Renal cortex interstitium (tissue), 11 donors: ENCODE measurements around the gene IGF1R. TPM values are rescaled to one million over a fixed set of nuclear protein-coding genes. Genes with fewer than 3 reads are reported as not detected.

ENCODE experiments used
- DNase-seq, 11 donors: peaks; one replicate each; pipeline ENCODE4 v3.0.0-alpha.2; 2013; ENCODE audit warnings: low read depth in 9 of 11, low spot score in 4 of 11; ENCODE audit errors: extremely low read depth in 1 of 11
- polyA plus RNA-seq, 3 donors: library from polyadenylated mRNA; unstranded; fragments of 120-200 nt; gene quantifications; one replicate each; pipeline ENCODE4 v1.2.1, GENCODE V29; 2013; ENCODE audit not compliant: insufficient read length in 3 of 3

Gene IGF1R
- polyA plus RNA-seq, 3 donors = 44.8 to 64.2 (median 50.6) TPM

DNA sequence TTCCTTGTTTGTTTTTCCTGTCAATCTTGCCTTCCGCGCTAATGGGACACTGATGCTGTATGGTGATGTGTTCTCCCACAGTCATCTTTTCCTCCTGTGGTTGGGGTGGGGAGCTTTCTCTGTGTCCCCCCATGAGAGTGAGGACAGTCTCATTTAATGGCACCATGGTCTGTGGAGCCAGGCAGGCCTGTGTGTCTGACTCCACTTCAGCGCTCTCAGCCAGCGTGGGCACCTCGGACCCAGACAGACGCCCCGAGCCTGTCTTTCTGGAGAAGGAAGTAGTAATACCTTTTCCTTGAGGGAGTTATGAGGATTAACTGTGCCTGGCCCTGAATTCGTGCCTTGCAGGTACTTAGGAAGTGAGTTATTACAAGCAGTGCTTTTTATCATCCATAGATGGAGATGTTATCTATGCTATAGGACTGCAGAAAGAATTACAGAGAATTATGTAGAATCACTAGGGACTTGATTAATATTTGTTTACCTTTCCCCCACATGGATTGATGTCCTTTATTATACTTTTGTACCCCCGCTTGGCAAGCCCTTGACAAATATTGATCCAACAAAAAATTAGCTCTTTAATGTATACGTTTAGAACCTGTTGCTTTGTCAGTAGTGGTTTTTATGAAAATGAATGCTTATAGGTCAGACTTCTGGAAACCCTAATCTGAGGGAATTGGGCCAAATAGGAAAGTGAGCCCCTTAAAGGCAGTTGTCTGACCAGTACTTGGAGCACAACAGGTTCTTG lies 206.9 kb downstream of the IGF1R start:
- DNase-seq = no peak

DNA sequence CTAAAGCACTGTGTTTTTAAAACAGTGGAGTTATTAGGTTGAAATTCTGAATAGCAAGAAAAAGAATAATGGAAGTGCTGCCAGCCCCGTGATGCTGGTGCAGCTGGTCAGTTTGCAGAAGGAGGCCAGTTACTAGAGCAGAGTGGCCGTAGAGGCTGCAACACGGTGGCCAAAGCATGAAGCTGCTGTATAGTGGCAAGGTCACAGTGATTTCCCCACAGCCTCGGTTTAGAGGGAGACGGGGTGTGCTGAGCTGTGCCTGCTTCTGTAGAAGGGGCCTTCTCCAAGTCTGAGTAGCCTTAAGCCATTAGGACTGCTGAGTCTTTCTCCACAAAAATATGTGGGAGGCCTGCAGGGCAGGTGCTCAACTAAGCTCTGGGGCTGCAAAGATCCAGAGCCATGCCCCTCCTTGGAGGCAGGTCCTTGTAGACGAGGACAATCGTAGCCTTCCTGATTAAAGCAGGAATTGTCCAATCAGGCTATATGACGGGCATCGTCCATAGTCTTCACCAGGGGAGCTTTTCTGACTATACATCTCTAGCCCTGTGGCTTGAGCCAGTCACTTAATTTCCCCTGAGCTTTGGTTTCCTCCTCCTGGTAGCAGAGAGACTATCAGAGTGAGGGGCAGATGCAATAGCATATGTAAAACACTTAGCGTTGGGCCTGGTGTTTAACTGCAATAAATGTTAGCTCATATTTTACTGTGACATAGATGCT lies 207.6 kb downstream of the IGF1R start:
- DNase-seq = no peak

DNA sequence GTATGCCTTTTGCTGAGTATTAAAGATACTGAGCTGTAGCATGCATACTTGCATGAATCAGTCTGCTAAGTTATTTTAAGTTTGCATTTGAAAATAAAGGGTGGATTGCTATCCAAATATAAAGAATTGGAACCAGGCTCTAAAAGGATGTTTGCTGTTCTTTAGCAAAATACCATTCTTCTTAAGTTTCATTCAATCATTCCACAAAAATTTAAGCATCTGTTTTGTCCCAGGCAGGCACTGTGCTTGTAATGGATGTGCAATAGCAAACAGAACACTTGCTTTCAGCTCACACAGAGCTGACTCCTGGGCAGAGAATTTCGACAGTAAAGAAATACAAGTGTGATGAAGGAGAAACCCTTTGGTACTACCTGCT lies 208.2 kb downstream of the IGF1R start:
- no peak for DNase-seq

DNA sequence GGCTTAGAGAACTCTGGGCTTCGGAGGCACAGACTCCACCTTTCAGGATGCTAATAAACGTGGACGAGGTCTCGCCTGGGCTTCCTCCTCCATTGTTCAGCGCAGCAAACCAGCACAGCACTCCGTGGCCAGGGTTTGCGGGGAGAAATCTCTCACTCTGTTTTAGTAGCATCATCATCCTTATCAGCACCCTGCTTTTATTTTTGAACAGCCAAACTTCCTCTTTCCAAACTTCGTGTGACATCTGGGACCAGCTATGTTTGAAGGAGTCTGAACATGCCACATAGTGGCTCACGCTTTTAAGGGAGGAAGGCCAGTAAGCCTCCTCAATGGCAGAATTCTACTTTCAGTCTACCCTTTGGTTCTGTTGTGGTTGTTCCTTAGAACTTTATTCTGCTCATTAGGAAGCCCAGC lies 210.3 kb downstream of the IGF1R start:
- DNase-seq = no peak

DNA sequence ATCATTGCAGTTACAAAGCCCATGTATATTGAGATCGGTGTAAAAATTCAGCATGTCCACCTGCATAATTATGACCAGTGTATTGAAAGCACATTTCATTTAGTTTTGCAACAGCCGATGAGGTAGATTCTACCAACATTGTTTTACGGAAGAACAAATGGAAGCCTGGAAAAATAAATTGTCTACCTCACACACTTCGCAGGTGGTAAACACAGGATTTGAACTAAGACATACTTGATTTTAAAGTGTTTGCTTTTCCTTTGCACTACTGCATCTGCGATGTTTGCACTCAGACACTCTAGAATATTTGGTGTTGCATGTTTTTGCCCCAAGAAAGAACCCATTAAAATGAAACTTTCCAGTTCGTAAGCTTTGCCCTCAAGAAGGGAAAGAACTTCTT lies 210.8 kb downstream of the IGF1R start:
- no peak for DNase-seq

DNA sequence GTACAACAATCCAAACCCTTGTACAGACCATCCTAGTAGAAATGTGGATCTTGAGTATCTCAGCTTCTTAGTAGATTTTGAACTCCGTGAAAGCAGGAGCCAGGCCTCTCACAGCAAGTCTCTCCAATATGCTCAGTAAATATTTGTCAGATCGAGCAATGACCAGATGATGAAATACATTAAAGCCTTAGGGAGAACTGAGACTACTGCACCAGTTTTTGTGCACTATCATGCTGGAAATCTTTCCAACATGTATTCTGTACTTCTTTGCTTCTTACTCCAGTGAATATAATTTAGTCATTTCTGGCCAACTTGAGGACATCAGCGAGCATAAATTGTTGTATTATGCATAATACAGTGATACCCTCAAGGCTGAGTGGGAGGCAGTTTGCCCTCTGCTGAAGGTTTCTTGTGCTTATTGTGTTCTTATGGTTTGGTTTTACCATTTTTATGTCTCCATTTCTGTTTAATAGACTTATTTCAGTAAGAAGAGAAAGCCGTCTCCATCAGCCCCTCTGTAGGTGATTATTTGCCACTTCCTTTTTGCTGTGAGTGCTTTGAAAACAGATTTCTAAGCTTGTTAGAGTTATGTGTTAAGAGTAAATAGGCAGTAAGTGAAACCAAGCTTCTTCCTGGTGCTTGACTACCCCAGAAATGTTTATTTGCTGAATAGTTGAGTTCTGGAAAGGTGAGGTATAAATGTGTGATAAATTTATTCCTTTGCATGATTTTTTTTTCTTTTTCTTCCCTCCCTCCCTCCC lies 212.1 kb downstream of the IGF1R start:
- DNase-seq = no peak

DNA sequence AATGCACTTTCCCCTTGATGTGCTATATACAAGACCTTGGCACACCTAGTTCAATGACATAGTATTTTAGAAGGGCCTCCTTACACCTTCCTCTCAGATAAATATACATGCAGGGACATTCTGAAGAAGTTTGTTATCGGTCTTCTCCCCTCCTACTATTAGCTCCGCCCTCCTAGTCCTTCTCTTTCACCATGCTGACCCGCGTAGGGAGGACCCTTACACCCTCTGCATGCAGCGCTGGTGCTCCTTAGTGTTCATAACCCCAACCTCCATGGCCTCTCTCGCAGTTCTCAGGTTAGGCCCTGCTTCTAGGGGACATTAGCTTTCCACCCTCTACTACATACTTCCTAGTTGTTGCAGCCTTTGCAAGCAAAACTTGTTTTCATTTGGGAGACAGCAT lies 212.8 kb downstream of the IGF1R start:
- no peak for DNase-seq

DNA sequence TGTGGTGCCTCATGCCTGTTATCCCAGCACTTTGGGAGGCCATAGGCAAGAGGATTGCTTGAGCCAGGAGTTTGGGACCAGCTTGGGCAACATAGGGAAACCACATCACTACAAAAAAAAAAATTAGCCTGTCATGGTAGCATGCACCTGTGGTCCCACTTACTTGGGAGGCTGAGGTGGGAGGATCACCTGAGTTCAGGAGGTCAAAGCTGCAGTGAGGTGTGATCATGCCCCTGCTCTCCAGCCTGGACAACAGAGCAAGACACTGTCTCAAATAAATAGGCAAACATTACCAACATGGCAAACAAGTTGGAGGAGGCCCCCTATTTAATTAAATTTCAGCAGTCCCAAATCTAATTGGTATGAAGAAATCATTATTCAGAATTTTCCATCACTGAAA lies 215.6 kb downstream of the IGF1R start:
- no peak for DNase-seq

DNA sequence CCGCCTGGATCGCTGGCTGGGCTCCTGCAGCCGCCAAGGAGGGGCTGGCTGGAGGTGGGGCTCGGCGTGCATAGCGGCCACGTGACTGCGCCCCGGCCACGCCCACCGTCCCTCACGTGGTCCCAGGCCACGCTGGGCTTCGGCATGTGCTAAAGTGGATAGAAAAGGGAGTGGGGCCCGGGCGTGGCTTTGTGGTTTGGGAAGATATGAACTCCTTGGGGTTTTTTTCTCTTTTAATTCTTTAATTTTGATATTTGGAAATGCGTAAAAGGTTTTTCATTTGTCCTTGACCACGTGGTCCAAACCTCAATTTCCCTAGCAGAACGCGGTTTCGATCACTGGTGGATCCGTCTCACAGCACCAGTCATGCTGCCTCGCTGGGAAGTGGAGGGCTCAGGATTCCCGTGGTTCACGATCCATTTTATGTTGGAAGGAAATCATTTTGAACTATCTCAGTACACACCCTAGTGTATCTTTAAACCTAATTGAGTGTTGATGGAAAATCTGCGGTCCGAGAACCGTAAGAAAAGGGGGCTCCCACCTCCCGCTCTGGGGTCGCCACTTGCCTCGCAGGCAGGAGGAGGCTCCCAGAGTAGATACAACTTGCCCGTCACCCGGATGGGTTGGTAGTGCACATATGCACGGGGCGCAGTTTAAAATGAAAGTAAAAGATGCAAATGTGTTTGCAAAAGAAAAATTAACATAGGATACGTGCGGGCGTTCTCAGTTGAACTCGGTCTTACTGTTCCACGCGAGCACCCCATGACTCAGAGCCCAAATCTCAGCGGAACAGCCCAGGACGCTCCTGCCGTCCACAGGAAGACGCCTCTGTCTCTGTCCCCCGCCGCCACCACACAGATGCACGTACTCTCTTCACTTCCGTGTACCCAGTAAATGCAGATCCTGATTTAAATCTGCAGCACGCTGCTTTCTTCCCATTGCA lies 217.3 kb downstream of the IGF1R start:
- DNase-seq = peak in 2 of 11 donors; percentile 47 to 71

DNA sequence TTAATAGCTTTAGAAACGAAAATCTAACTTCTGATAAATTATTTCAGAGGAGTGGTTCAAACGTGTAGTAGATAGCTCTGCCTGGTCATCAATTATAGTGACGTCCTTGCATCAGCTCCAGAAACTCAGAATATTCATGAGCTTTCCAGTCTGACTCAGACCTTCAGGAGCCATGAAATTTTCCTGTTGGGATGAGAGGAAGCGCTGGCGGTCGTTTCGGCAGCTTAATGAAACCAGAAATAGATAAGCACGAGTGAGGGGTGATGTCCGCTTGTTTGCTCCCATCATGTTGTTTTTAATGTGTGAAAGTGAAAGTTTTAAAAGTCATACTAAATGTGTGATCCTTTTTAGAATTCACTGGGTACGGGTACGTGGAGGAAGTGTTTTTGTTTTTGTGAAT lies 218.2 kb downstream of the IGF1R start:
- no peak for DNase-seq

DNA sequence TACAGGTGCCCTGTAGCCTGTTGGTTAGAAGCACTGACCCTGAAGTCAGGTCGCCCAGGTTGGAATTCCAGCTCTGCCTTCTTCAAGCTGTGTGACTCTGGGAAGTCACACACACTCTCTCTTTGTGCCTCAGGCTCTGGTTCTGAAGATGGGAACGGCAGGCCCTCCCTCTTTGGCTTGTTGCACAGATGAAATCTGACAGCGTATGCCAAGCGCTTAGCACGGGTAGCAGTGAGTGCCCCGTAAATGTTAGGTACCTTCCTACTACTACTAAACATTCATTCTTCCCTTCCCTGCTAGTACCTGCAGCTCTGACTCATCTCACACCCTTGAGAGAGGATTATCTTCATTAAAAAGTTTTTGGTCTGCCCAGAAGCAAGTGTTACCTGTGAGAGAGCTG lies 220.2 kb downstream of the IGF1R start:
- no peak for DNase-seq

DNA sequence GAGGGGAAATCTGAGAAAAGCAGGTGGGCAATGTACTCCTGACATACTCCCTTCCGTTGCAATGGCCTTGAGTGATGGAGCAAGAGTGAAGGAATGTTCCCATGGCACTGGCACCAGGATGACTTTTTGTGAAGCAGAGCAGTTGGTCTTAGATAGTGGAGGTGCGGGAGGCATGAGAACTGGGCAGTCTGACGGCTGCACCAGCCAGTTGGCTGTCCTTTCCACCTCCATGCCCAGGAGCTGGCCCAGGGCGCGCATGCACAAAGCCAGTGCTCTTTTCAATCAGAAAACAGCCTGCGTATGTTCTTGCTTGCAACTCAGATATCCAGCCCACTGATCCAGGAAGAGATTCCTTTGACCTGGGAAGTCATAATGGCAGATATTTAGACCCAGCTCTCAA lies 222.4 kb downstream of the IGF1R start:
- DNase-seq = no peak

DNA sequence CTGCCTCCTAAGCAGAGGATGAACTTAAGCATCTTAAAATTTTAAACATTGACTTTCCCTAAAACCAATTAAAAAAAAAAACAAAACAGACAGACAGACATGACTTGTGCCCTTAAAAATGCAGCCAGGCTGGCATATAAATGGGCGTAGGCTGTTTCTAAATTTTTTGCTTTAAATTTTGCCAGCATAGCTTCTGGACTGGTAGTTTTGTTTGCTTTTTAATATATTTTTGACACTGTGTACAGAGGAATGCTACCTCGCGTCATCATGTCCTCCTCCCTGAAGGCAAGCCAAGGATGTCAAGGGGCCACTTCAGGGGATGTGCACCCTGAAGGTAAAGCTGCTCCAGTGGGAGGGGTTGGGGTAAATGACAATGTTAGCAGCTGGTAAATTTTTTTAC lies 224.4 kb downstream of the IGF1R start:
- DNase-seq = no peak

DNA sequence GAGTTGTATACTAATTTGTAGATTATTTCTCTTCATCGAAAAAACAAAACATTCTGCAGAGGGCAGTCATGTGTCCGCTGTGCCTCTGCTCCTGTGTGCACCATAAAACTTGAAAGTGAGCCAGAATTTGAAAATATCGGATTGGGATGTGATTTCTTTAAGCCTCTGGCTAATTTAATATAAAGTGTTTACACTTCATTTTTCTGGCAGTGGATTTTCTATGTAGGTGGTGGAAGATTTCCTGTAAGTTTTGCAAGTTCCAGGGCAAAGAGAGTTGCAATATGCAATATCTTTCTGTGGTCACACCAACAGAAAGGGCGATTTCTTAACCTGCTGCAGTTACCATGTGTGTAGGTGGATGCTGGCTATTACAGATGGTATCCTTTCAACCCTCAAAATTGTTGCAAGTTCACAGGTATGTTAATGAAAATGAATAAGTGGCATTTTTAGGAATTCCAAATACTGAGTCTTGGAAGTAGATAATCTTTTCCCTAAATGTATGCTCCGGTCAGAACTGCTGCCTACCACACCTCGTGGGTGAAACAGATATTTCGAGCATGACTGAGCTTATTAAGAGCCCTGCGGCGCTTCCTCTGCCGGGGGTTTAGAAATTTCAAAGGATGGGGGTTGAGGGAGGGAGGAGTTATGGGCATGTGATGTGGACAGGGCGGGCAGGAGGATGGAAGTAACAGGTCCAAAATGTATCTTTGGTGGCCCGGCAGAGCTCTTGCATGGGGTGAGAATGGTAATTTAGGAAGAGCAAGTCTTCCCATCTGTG lies 225.3 kb downstream of the IGF1R start:
- DNase-seq = no peak

DNA sequence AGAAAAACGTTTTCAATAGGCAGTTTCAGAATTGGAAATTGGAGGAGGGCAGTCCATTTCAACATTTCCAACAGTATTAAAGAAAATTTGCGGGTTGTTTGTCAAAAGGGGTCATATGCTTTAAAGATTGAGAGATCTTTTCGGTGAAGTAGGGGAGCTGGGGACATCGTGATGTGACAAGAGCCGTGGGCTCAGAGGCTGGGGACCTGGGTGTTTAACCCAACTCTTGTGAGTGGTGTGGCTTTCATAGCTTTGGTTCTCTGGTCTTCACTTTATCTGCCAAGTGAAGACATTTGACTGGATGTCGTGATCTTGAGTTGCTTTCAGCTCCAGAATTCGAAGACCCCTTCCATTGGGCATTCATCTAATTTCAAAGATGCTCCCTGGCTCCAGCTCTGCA lies 226.0 kb downstream of the IGF1R start:
- DNase-seq = no peak

DNA sequence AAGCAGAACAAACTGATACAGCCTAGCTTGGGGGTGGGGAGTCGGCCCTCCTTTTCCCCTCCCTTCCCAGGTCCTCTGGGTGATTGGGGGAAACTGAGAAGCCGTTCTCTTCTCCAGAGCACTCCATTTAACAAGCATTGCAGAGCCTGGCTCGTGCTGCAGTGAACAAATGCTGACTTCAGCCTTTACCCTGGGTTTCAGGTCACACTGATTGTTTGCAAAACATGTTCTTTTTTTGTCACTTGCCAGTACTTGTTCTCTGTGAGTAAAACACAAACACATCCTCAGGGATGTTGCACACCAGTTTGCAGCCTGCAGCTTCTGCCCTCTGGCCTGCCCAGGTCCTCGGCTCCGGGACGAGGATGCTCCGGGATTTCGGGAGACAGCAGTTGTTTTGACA lies 226.4 kb downstream of the IGF1R start:
- no peak for DNase-seq

DNA sequence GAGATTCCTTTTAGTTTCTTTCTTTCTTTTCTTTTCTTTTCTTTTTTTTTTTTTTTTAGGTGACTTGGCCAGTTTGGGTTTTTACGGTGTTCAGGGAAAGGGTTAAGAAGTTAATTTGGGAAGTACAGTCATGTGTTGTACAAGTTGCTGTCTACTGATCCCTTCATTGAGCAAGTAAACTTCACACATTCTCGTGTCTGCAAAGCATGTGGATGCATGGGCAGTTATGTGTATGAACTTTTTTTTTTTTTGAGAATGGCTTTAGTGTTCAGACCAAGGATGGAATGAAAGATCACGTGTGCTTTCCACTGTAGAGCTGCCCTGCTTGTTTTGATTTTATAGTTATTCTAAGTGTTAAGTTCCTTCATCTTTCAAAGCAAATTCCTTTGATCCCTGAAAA lies 227.0 kb downstream of the IGF1R start:
- no peak for DNase-seq
